Caco-2 (cell line): ENCODE results near the gene ZNF764. TPM values are rescaled to one million over a fixed set of nuclear protein-coding genes. Genes with fewer than 3 reads are reported as not detected.
A peak's percentile ranks its signal among the peaks of the same experiment; 100 is the strongest.
"Not testable (repeated sequence)": the region's sequence is repeated elsewhere in the genome, so short reads cannot be mapped to it uniquely, and the experiment has no call there.

Experiments
- BruUV-seq: library from RNA; stranded (reverse); fragments of 400-500 nt; replicated peaks from 2 replicates; lab custom pipeline; 2021; lab: Mats Ljungman, UMichigan
- CTCF ChIA-PET: fragments of 300-600 bp; sonication (Branson Sonifier 250); formaldehyde crosslinking; loops from one replicate; lab custom pipeline; 2022; ENCODE audit warnings: antibody characterized with exemption; lab: Charles Lee
- POLR2A ChIA-PET: fragments of 300-600 bp; sonication (Branson Sonifier 250); formaldehyde crosslinking; loops from one replicate; lab custom pipeline; 2022; ENCODE audit warnings: antibody characterized with exemption; lab: Charles Lee
- DNase-seq, 2 experiments: peaks; one replicate each; pipeline versions ENCODE4 v3.0.0 to v3.0.0-alpha.2; 2020 to 2022
- H3K27me3 ChIP-seq: replicated peaks from 2 replicates; pipeline ENCODE4 v1.6.0; 2011; ENCODE audit warnings: low read length; ENCODE audit not compliant: control insufficient read depth, insufficient read depth
- H3K36me3 ChIP-seq: 2 replicates; pipeline ENCODE4 v1.5.1; 2011; ENCODE audit warnings: low read length; ENCODE audit not compliant: control insufficient read depth, insufficient read depth
- H3K4me1 ChIP-seq: fragments of 250-450 bp; sonication (Bioruptor Pico); 2 replicates; pipeline ENCODE4 v1.5.1; 2020; ENCODE audit warnings: mild to moderate bottlenecking
- H3K4me3 ChIP-seq: 2 replicates; pipeline ENCODE4 v1.5.1; 2011; ENCODE audit warnings: low read depth, mild to moderate bottlenecking, control low read depth, low read length
- H3K9me3 ChIP-seq: fragments of 250-450 bp; sonication (Bioruptor Pico); 2 replicates; pipeline ENCODE4 v1.5.1; 2020; ENCODE audit warnings: mild to moderate bottlenecking, moderate library complexity
- H3K27ac Mint-ChIP-seq: one replicate; pipeline ENCODE4 v1.8.0; 2022; ENCODE audit warnings: mixed read lengths; ENCODE audit not compliant: unreplicated experiment
- H3K27me3 Mint-ChIP-seq: one replicate; pipeline ENCODE4 v1.8.0; 2022; ENCODE audit warnings: mixed read lengths; ENCODE audit not compliant: insufficient read depth, unreplicated experiment
- H3K36me3 Mint-ChIP-seq: one replicate; pipeline ENCODE4 v1.8.0; 2022; ENCODE audit warnings: mild to moderate bottlenecking, mixed read lengths; ENCODE audit not compliant: insufficient read depth, unreplicated experiment
- H3K4me1 Mint-ChIP-seq: one replicate; pipeline ENCODE4 v1.8.0; 2022; ENCODE audit warnings: low read depth, mixed read lengths; ENCODE audit not compliant: unreplicated experiment
- H3K4me3 Mint-ChIP-seq: one replicate; pipeline ENCODE4 v1.8.0; 2022; ENCODE audit warnings: mild to moderate bottlenecking, moderate library complexity, mixed read lengths; ENCODE audit not compliant: unreplicated experiment
- H3K9me3 Mint-ChIP-seq: one replicate; pipeline ENCODE4 v1.8.0; 2022; ENCODE audit warnings: mixed read lengths; ENCODE audit not compliant: unreplicated experiment
- intact Hi-C: fragments of 100-400 bp; cut with micrococcal nuclease; formaldehyde crosslinking; loops from one replicate; pipeline ENCODE4 v1.10.0; 2022; ENCODE audit not compliant: unreplicated experiment
- total RNA-seq: library from RNA; stranded (reverse); gene quantifications from 2 replicates; pipeline ENCODE4 v1.2.3, GENCODE V29; 2022
- TF ChIP-seq, protein P1 (sequence below), 2 experiments: fragments of 200-600 bp in 1 of 2; IDR thresholded peaks; 1 replicate in 1 of 2; 2 replicates in 1 of 2; pipeline versions ENCODE4 v1.5.1 to v1.8.0; 2011 to 2022; ENCODE audit warnings: antibody characterized with exemption in 1 of 2, control low read depth in 1 of 2, inconsistent platforms in 1 of 2, low read depth in 1 of 2, low read length in 1 of 2, mild to moderate bottlenecking in 1 of 2, moderate library complexity in 1 of 2; ENCODE audit not compliant: insufficient read depth in 1 of 2, severe bottlenecking in 1 of 2, unreplicated experiment in 1 of 2

ZNF764 gene
- total RNA-seq, 1 experiment from 2014 or later: 8.5 TPM

DNA sequence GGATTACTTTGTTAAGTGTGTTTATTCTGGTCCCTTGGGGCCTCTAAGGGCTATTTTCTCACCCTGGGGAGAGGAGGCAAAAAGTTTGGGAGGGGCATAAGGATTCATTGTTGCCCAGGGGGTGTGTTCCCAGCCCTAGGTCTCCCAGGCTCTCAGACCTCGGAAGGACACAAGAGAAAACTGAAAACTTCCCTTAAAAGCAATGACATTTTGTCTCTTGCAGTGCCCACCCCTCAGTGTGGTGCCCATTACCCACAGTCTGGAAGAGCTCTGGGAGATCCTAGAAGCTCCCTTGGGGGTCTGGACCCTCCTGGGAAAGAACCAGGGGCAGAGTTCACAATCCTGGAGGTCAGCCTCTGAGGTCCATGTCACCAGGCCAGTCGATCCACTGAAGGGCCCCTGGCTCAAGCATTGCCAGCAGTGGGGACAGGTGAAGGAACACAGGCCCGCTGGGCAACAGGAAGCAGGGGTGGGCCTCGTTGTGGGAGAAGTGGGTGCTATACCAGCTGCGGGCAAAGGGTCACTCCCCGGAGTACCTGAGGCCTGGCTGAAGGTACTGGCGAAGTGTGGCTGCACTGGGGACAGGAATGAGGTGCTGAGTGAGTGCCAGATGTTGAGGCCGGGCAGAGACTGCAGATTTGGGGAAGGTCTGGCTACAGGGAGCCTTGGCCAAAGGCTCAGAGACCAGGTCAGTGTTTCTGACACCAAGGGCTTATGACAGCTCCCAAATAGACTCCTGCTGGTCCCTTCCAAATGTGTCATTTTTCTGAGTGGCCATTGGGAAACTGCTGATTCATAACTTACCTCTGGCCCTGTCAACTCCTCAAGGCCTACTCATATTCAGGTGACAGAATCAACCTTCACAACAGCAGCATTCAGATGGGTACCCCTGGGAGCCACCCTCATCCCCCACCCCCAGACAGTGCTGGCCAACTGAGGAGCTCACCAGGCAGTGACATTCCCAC is 18.9 kb downstream of the ZNF764 start:
- no peaks in the 10 kb centered on the region for H3K36me3 ChIP-seq
- POLR2A ChIA-PET: no interaction called here
- DNase-seq: no peak
- H3K4me3 ChIP-seq: no peak overlapping the region
- Mint-ChIP-seq H3K9me3 (no peaks in the 10 kb centered on the region), H3K27me3 (no peaks in the 10 kb centered on the region), H3K4me1 (no peaks in the 10 kb centered on the region), H3K36me3 (no peaks in the 10 kb centered on the region), H3K4me3 (no peak overlapping the region), H3K27ac (no peak overlapping the region)
- H3K4me1 ChIP-seq: peaks cover 22% of the 10 kb centered on the region
- no TSS peak for BruUV-seq
- H3K9me3 ChIP-seq: no peaks in the 10 kb centered on the region
- TF ChIP-seq, protein P1, sequence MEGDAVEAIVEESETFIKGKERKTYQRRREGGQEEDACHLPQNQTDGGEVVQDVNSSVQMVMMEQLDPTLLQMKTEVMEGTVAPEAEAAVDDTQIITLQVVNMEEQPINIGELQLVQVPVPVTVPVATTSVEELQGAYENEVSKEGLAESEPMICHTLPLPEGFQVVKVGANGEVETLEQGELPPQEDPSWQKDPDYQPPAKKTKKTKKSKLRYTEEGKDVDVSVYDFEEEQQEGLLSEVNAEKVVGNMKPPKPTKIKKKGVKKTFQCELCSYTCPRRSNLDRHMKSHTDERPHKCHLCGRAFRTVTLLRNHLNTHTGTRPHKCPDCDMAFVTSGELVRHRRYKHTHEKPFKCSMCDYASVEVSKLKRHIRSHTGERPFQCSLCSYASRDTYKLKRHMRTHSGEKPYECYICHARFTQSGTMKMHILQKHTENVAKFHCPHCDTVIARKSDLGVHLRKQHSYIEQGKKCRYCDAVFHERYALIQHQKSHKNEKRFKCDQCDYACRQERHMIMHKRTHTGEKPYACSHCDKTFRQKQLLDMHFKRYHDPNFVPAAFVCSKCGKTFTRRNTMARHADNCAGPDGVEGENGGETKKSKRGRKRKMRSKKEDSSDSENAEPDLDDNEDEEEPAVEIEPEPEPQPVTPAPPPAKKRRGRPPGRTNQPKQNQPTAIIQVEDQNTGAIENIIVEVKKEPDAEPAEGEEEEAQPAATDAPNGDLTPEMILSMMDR (IDR thresholded peaks at IDR 0.05; ENCODE audit: insufficient read depth in 1 of 2, low read depth in 1 of 2, low read length in 1 of 2, severe bottlenecking in 1 of 2, unreplicated experiment in 1 of 2): no peak
- intact Hi-C loops: no loop called here
- CTCF ChIA-PET: no interaction called here
- H3K27me3 ChIP-seq: no peaks in the 10 kb centered on the region

- DNase-seq, H3K4me1 Mint-ChIP-seq, H3K9me3 Mint-ChIP-seq, intact Hi-C loops, H3K27me3 ChIP-seq, H3K9me3 ChIP-seq, H3K27me3 Mint-ChIP-seq, H3K36me3 ChIP-seq, BruUV-seq, H3K4me1 ChIP-seq: not testable (repeated sequence)
- Mint-ChIP-seq H3K27ac (peak overlapping the region; percentile 91), H3K4me3 (peak overlapping the region; percentile 87), H3K36me3 (peaks cover 12% of the 10 kb centered on the region)
- 0 out of 2 replicates have a peak overlapping the region, but pooled peaks have one; percentile 80 for H3K4me3 ChIP-seq
- CTCF ChIA-PET: interaction anchor here (0.9 to 3.0 kb wide), 9 partner anchors 13 to 119 kb away, joined by 4 to 43 read pairs (median 6); partner anchors contain the start of genes DCTPP1, ZNF688, ZNF764 and ZNF785
- POLR2A ChIA-PET: interaction anchor here (1.2 to 2.5 kb wide), 5 partner anchors 9 to 119 kb away, joined by 3 to 20 read pairs (median 11); partner anchors contain the start of genes ZNF688 and ZNF764
Measured at GRCh38 chr16:30536391-30537024, 21.7 kb downstream of the ZNF764 start.

DNA sequence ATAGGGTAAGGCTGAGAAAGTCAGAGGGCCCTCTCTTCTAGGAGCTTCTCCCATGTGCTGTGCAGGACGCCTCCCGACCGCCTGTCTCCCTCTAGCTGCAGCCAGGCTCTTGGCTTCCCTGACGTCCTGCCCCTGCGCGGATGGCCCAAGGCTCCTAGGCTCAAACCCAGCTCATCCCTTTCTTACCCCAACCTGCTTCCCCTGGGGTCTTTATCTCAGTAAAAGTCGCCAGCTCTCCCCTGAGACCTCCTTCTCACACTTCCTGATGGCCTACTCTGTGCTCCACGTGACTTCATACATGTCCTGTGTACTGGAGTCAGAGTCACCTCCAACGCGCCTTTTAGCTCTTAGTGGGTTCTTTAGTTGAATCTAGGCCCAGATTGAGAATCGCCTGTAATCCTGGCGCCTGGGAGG is 22.4 kb downstream of the ZNF764 start:
- TF ChIP-seq, protein P1 (IDR thresholded peaks at IDR 0.05; ENCODE audit: insufficient read depth in 1 of 2, low read depth in 1 of 2, low read length in 1 of 2, severe bottlenecking in 1 of 2, unreplicated experiment in 1 of 2): peak; percentile 34 to 91
- Mint-ChIP-seq H3K36me3 (peaks cover 12% of the 10 kb centered on the region), H3K4me3 (peak overlapping the region; percentile 87), H3K27me3 (no peaks in the 10 kb centered on the region), H3K9me3 (no peaks in the 10 kb centered on the region), H3K27ac (peak overlapping the region; percentile 91), H3K4me1 (no peaks in the 10 kb centered on the region)
- Histone ChIP-seq H3K27me3 (no peaks in the 10 kb centered on the region), H3K4me3 (peak overlapping the region; percentile 80), H3K9me3 (no peaks in the 10 kb centered on the region), H3K36me3 (no peaks in the 10 kb centered on the region; the same call in 1 of the 2 replicates), H3K4me1 (peaks cover 5% of the 10 kb centered on the region; the same call in 1 of the 2 replicates)
- DNase-seq: peak; percentile 79 to 86
- intact Hi-C loops: loop anchor here (1.0 to 2.0 kb wide), 5 partner anchors 23 to 105 kb away; partner anchors contain the start of genes DCTPP1 and ZNF764
- BruUV-seq: no TSS peak
- CTCF ChIA-PET: interaction anchor here (0.7 to 3.0 kb wide), 14 partner anchors 9 to 165 kb away, joined by 4 to 43 read pairs (median 6); partner anchors contain the start of genes DCTPP1, PRR14, ZNF688 and ZNF689
- POLR2A ChIA-PET: interaction anchor here (0.6 to 2.5 kb wide), 12 partner anchors 9 to 118 kb away, joined by 3 to 26 read pairs (median 6); partner anchors contain the start of genes DCTPP1, PRR14, ZNF688 and ZNF764
